GM12872 (cell line): ENCODE data around the gene FOXO3.

Experiments used
- CTCF ChIP-seq: IDR thresholded peaks from 3 replicates; pipeline ENCODE4 v1.5.1; 2011; ENCODE audit warnings: low read depth, mild to moderate bottlenecking, low read length, moderate library complexity; ENCODE audit not compliant: insufficient read depth

The FOXO3 gene

DNA sequence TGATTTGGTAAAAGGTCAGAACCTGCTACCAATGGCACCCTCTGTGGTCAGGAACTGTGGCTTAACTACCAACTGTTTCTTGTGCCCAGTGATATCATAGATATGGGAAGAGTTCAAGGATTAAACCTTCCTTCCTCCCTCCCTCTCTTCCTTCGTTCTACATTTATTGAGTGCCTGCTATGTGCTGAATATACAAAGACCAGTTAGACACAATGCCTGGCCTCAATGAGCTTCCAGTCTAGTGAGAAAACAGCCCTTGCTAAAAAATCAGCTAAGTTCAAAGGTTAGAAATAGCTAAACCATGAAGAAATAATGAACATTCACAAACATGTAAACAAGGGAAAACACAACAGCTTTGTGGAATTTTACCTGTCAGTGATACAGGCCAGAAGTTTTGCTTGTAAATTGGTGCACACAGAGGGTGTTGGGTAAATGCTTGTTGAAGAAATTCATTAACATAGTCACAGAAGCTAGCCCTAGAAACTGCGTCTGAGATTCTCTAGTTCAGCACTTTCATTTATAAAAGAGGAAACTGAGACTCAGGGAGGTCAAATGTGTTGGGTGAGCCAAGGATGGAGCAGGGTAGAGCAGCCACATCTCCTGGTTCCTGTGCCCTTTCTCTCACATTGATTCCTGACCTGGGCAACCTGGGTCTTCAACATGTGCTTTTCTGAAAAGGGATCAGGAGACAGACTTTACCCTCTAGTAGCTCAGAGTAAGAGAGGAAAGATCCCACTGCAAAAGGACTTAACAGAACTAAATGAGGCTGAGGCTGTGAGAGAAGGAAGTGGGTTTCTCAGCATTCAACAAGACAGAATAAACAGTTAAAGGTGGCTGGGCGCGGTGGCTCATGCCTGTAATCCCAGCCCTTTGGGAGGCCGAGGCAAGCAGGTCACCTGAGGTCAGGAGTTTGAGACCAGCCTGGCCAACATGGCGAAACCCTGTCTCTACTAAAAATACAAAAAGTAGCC, 14.4 kb upstream of the FOXO3 start:
- no peak for TF ChIP-seq CTCF

- no peak for TF ChIP-seq CTCF
Measured at GRCh38 chr6:108549241-108549640, 11.5 kb upstream of the FOXO3 start.

GRCh38 chr6:108549741-108550140, 11.0 kb upstream of the FOXO3 start:
- TF ChIP-seq CTCF: no peak

GRCh38 chr6:108550256-108550655, 10.5 kb upstream of the FOXO3 start:
- no peak for TF ChIP-seq CTCF

GRCh38 chr6:108555399-108556052, 5.2 kb upstream of the FOXO3 start:
- TF ChIP-seq CTCF: no peak

GRCh38 chr6:108556250-108556649, 4.5 kb upstream of the FOXO3 start:
- TF ChIP-seq CTCF: no peak

DNA sequence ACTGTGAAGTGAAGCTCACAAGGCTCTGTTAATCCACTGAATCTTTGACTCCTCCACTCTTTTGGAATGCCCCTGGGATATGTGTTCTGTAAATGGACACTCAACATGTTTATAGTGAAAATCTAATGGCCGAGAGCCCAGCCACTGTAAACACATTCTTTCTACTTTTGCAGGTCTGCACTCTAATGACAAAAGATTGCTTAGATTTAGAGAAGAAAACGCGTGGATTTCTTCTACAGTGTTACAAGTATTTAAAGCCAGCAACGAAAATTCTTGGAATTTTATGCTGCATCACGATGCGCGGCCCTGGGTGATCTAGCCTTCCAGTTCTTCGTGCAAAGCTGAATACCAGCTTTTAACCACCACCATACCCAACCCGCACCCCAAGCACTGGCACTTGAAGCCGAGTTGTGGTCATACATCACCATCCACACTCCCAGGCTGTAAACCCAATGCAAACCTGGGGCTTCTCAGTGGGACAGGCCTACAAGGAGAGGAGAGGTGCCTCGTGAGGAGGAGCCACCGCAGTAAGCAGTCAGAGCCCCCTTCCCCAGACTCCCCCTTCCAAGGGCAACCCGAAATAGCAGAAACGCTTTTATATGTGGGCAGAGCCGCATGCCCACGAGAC, 3.7 kb upstream of the FOXO3 start:
- TF ChIP-seq CTCF: no peak
